A549 (cell line): ENCODE data around the gene FMNL2. TPM values are rescaled to one million over a fixed set of nuclear protein-coding genes. Genes with fewer than 3 reads are reported as not detected.
A peak's percentile ranks its signal among the peaks of the same experiment; 100 is the strongest.

Experiments
- BCL3 ChIP-seq: fragments of >200 bp; sonication (Bioruptor Twin); formaldehyde crosslinking; IDR thresholded peaks from 3 replicates; pipeline ENCODE4 v1.6.1; 2016
- CBX2 ChIP-seq: fragments of 200-600 bp; sonication (generic); IDR thresholded peaks from 2 replicates; pipeline ENCODE4 v1.6.1; 2016; ENCODE audit warnings: low read depth, mild to moderate bottlenecking, borderline replicate concordance
- CBX8 ChIP-seq: fragments of 200-600 bp; sonication (generic); IDR thresholded peaks from 2 replicates; pipeline ENCODE4 v1.6.1; 2016
- CHD2 ChIP-seq: fragments of 150-350 bp; IDR thresholded peaks from 2 replicates; pipeline ENCODE4 v1.6.1; 2014; ENCODE audit warnings: low read length; ENCODE audit not compliant: partially characterized antibody
- CHD4 ChIP-seq: fragments of 200-600 bp; sonication (generic); IDR thresholded peaks from 2 replicates; pipeline ENCODE4 v1.6.1; 2016; ENCODE audit warnings: antibody characterized with exemption, mild to moderate bottlenecking, borderline replicate concordance
- EHF ChIP-seq: fragments of 250-450 bp; sonication (Bioruptor Pico); IDR thresholded peaks from 2 replicates; pipeline ENCODE4 v1.5.0; 2020; ENCODE audit warnings: mild to moderate bottlenecking
- EHMT2 ChIP-seq: fragments of 200-600 bp; sonication (generic); IDR thresholded peaks from 2 replicates; pipeline ENCODE4 v1.6.1; 2016; ENCODE audit warnings: antibody characterized with exemption, low read depth, mild to moderate bottlenecking, moderate library complexity
- ELK1 ChIP-seq: fragments of 150-350 bp; IDR thresholded peaks from 2 replicates; pipeline ENCODE4 v1.6.1; 2014; ENCODE audit warnings: low read depth, mild to moderate bottlenecking, low read length
- EP300 ChIP-seq, 2 experiments: fragments of >200 bp; sonication (Bioruptor Twin); formaldehyde crosslinking; IDR thresholded peaks; 2 replicates in 1 of 2; 3 replicates in 1 of 2; pipeline ENCODE4 v1.6.1; 2016 to 2017
- ESRRA ChIP-seq: fragments of 150-350 bp; IDR thresholded peaks from 2 replicates; pipeline ENCODE4 v1.6.1; 2014; ENCODE audit warnings: mild to moderate bottlenecking, low read length, borderline replicate concordance
- FOSB ChIP-seq: fragments of 250-450 bp; sonication (Bioruptor Pico); IDR thresholded peaks from 2 replicates; pipeline ENCODE4 v1.5.0; 2020; ENCODE audit warnings: mild to moderate bottlenecking, moderate library complexity
- FOXS1 ChIP-seq: fragments of 250-450 bp; sonication (Bioruptor Pico); IDR thresholded peaks from 2 replicates; pipeline ENCODE4 v1.5.0; 2020; ENCODE audit warnings: mild to moderate bottlenecking, moderate library complexity
- GATA3 ChIP-seq: IDR thresholded peaks from 2 replicates; pipeline ENCODE4 v1.6.1; 2012; ENCODE audit warnings: borderline replicate concordance
- HDAC2 ChIP-seq: fragments of 200-600 bp; sonication (generic); IDR thresholded peaks from 2 replicates; pipeline ENCODE4 v1.6.1; 2016
- HES2 ChIP-seq: fragments of >200 bp; sonication (Bioruptor Twin); formaldehyde crosslinking; IDR thresholded peaks from 2 replicates; pipeline ENCODE4 v1.6.1; 2016
- HOXB13 ChIP-seq: fragments of 250-450 bp; sonication (Bioruptor Pico); IDR thresholded peaks from 2 replicates; pipeline ENCODE4 v1.5.0; 2020; ENCODE audit warnings: low read depth, mild to moderate bottlenecking, moderate library complexity
- HOXB5 ChIP-seq: fragments of 250-450 bp; sonication (Bioruptor Pico); IDR thresholded peaks from 2 replicates; pipeline ENCODE4 v1.5.0; 2020; ENCODE audit warnings: mild to moderate bottlenecking, moderate library complexity
- JUN ChIP-seq, 2 experiments: fragments of >200 bp; sonication (Bioruptor Twin); formaldehyde crosslinking; IDR thresholded peaks; 2 replicates in 1 of 2; 3 replicates in 1 of 2; pipeline ENCODE4 v1.6.1; 2016 to 2017
- JUNB ChIP-seq: fragments of >200 bp; sonication (Bioruptor Twin); formaldehyde crosslinking; IDR thresholded peaks from 2 replicates; pipeline ENCODE4 v1.6.1; 2016
- KDM1A ChIP-seq: fragments of 200-600 bp; sonication (generic); IDR thresholded peaks from 2 replicates; pipeline ENCODE4 v1.6.1; 2016; ENCODE audit warnings: low read depth, mild to moderate bottlenecking
- KDM5A ChIP-seq: fragments of 200-600 bp; sonication (generic); IDR thresholded peaks from 2 replicates; pipeline ENCODE4 v1.6.1; 2016; ENCODE audit warnings: antibody characterized with exemption, mild to moderate bottlenecking
- MAFK ChIP-seq: fragments of 450-650 bp; IDR thresholded peaks from 2 replicates; pipeline ENCODE4 v1.6.1; 2014; ENCODE audit not compliant: partially characterized antibody
- MYC ChIP-seq: IDR thresholded peaks from 2 replicates; pipeline ENCODE4 v1.6.1; 2012; ENCODE audit warnings: mild to moderate bottlenecking, inconsistent platforms, low read length, improper control_type of control experiment, borderline replicate concordance
- NR3C1 ChIP-seq: fragments of >200 bp; sonication (Bioruptor Twin); formaldehyde crosslinking; IDR thresholded peaks from 3 replicates; pipeline ENCODE4 v1.6.1; 2017
- PHF8 ChIP-seq: fragments of 200-600 bp; sonication (generic); IDR thresholded peaks from 2 replicates; pipeline ENCODE4 v1.6.1; 2016; ENCODE audit warnings: low read depth, mild to moderate bottlenecking, antibody characterized with exemption, moderate library complexity, borderline replicate concordance
- RAD21 ChIP-seq, 2 experiments: fragments of >200 bp in 1 of 2; sonication (Bioruptor Twin) in 1 of 2; formaldehyde crosslinking in 1 of 2; IDR thresholded peaks in 1 of 2; conservative IDR thresholded peaks in 1 of 2; 2 replicates in 1 of 2; 3 replicates in 1 of 2; pipeline ENCODE4 v1.6.1; 2012 to 2018; ENCODE audit warnings: inconsistent platforms in 1 of 2
- RARB ChIP-seq: fragments of 250-450 bp; sonication (Bioruptor Pico); IDR thresholded peaks from 2 replicates; pipeline ENCODE4 v1.8.0; 2021; ENCODE audit warnings: mild to moderate bottlenecking, moderate library complexity
- RCOR1 ChIP-seq: fragments of 150-350 bp; IDR thresholded peaks from 2 replicates; pipeline ENCODE4 v1.6.1; 2014; ENCODE audit warnings: antibody characterized with exemption, low read length, low read depth
- SMC3 ChIP-seq: fragments of >200 bp; sonication (Bioruptor Twin); formaldehyde crosslinking; IDR thresholded peaks from 3 replicates; pipeline ENCODE4 v1.6.1; 2018; ENCODE audit warnings: inconsistent platforms
- SREBF2 ChIP-seq: fragments of 450-650 bp; IDR thresholded peaks from 2 replicates; pipeline ENCODE4 v1.6.1; 2014; ENCODE audit warnings: mild to moderate bottlenecking, moderate library complexity
- TFCP2L1 ChIP-seq: fragments of 250-450 bp; sonication (Bioruptor Pico); IDR thresholded peaks from 2 replicates; pipeline ENCODE4 v1.5.0; 2021; ENCODE audit warnings: mild to moderate bottlenecking
- USF2 ChIP-seq: fragments of 450-650 bp; IDR thresholded peaks from 2 replicates; pipeline ENCODE4 v1.6.1; 2014; ENCODE audit warnings: antibody characterized with exemption
- ZFP36 ChIP-seq: fragments of 450-650 bp; IDR thresholded peaks from 2 replicates; pipeline ENCODE4 v1.6.1; 2014; ENCODE audit warnings: borderline replicate concordance; ENCODE audit not compliant: partially characterized antibody
- ZSCAN20 ChIP-seq: fragments of 250-450 bp; sonication (Bioruptor Pico); IDR thresholded peaks from 2 replicates; pipeline ENCODE4 v1.8.0; 2022; ENCODE audit warnings: mild to moderate bottlenecking, moderate library complexity
- polyA plus RNA-seq, 4 experiments: library from polyadenylated mRNA; depleted of rRNA in 3 of 4; stranded (reverse); fragments of >200 nt; fragmentation: RNase III in 1 of 4; extraction: RNeasy Plus Mini Kit Qiagen cat#74134 plus additional on column Dnase treatment in 1 of 4; gene quantifications; 2 replicates in 3 of 4; 3 replicates in 1 of 4; pipeline ENCODE4 v1.2.3, GENCODE V29; 2011 to 2017
- TF ChIP-seq, protein P1 (sequence below): IDR thresholded peaks from 2 replicates; pipeline ENCODE4 v1.6.1; 2012
- TF ChIP-seq, protein P2 (sequence below): fragments of 200-600 bp; sonication (generic); IDR thresholded peaks from 2 replicates; pipeline ENCODE4 v1.6.1; 2016; ENCODE audit warnings: antibody characterized with exemption, mild to moderate bottlenecking, moderate library complexity

Gene FMNL2
- polyA plus RNA-seq, 2 of the 4 experiments (the other 2 are of a cell fraction): 27.9 to 36.5 TPM

DNA sequence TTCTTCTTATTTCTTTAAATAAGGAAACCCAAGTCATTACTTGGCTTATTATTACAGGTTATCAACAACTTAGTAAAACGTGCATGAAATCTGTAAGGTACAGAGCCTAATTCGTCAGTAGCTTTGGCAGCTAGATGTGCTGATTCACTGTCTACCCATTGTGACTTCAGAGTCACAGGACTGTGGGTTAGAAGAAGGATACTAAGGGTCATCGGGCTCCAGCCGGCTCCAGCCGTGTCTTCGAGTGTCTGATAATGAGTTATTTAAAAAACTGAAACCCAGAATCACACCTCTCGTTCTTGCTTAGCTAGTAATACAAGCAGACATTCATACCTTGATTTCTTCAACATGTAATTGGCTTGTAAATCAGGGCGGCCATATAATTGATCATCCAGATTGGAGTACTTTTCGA is 170.5 kb downstream of the FMNL2 start (continued):
- TF ChIP-seq RAD21 (conservative IDR thresholded peaks at IDR 0.05 in 1 of 2, IDR thresholded peaks at IDR 0.05 in 1 of 2) (peak; percentile 10 to 29; a peak in 1 of 5 replicates), HDAC2 (no peak), ELK1 (no peak), EP300 (IDR thresholded peaks at IDR 0.05) (peak in 1 of 2 experiments; percentile 62; a peak in 1 of 5 replicates), CHD2 (no peak), PHF8 (no peak), CBX2 (no peak), HOXB5 (CRISPR knock-in tag) (peak; percentile 70; the same call in 1 of the 2 replicates), ESRRA (no peak), HES2 (no peak), MYC (no peak), FOXS1 (CRISPR knock-in tag) (no peak), GATA3 (no peak; the same call in 1 of the 2 replicates), USF2 (peak; percentile 21; the same call in 1 of the 2 replicates), ZSCAN20 (CRISPR knock-in tag) (no peak), CBX8 (no peak), JUN (IDR thresholded peaks at IDR 0.05) (peak in 1 of 2 experiments; percentile 56; a peak in 1 of 5 replicates), CHD4 (no peak), NR3C1 (no peak), EHF (CRISPR knock-in tag) (no peak), SMC3 (0 out of 3 replicates have a peak, but pooled peaks have one; percentile 14), HOXB13 (no peak; the same call in 1 of the 2 replicates), MAFK (peak; percentile 91), KDM5A (no peak), KDM1A (no peak), RARB (CRISPR knock-in tag) (no peak), RCOR1 (no peak), JUNB (peak; percentile 45; the same call in 1 of the 2 replicates), FOSB (CRISPR knock-in tag) (no peak), EHMT2 (no peak), BCL3 (no peak), ZFP36 (no peak), TFCP2L1 (CRISPR knock-in tag) (no peak), SREBF2 (no peak)
- TF ChIP-seq, protein P1, sequence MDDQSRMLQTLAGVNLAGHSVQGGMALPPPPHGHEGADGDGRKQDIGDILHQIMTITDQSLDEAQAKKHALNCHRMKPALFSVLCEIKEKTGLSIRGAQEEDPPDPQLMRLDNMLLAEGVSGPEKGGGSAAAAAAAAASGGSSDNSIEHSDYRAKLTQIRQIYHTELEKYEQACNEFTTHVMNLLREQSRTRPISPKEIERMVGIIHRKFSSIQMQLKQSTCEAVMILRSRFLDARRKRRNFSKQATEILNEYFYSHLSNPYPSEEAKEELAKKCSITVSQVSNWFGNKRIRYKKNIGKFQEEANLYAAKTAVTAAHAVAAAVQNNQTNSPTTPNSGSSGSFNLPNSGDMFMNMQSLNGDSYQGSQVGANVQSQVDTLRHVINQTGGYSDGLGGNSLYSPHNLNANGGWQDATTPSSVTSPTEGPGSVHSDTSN: no peak
- TF ChIP-seq, protein P2, sequence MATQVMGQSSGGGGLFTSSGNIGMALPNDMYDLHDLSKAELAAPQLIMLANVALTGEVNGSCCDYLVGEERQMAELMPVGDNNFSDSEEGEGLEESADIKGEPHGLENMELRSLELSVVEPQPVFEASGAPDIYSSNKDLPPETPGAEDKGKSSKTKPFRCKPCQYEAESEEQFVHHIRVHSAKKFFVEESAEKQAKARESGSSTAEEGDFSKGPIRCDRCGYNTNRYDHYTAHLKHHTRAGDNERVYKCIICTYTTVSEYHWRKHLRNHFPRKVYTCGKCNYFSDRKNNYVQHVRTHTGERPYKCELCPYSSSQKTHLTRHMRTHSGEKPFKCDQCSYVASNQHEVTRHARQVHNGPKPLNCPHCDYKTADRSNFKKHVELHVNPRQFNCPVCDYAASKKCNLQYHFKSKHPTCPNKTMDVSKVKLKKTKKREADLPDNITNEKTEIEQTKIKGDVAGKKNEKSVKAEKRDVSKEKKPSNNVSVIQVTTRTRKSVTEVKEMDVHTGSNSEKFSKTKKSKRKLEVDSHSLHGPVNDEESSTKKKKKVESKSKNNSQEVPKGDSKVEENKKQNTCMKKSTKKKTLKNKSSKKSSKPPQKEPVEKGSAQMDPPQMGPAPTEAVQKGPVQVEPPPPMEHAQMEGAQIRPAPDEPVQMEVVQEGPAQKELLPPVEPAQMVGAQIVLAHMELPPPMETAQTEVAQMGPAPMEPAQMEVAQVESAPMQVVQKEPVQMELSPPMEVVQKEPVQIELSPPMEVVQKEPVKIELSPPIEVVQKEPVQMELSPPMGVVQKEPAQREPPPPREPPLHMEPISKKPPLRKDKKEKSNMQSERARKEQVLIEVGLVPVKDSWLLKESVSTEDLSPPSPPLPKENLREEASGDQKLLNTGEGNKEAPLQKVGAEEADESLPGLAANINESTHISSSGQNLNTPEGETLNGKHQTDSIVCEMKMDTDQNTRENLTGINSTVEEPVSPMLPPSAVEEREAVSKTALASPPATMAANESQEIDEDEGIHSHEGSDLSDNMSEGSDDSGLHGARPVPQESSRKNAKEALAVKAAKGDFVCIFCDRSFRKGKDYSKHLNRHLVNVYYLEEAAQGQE: no peak
